HG02938 (cell line): ENCODE measurements around the gene DLGAP1.

ENCODE experiments used
- ATAC-seq: cut with Tn5 transposase; IDR thresholded peaks from one replicate; pipeline ENCODE4 v1.9.1; 2021; ENCODE audit warnings: mild to moderate bottlenecking, moderate library complexity; ENCODE audit not compliant: unreplicated experiment

DLGAP1 gene

GRCh38 chr18:4007846-4008245 lies 447.3 kb downstream of the DLGAP1 start:
- ATAC-seq = no peak

DNA sequence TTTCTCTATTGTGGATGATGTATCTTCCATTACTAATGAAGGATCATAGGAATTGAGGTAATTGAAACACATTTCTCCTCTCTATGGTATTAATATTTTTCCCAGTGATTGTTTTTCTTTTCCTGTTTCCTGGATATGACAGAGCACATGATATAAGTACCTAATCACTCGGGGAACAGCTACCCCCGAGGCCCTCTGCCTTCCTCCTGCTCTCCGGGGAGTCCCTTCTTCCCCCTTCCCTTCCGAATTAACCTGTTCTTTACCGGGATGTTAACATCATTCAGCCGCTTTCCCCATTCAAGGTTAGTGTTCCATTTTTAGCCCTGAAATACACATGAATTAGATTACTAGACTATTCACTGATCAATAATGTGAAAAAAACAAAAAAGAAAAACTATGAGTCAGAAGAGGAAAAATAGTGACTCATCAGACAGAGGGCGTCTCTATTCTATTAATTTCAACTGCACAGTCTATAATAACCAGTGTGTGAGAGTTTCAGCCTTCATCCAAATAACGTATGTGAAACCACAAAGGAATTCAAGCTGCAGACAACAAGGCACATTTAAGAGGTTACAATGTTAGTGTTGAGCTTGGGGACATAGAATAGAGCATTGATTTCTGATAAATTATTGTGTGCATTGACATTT lies 450.8 kb downstream of the DLGAP1 start:
- ATAC-seq = no peak

DNA sequence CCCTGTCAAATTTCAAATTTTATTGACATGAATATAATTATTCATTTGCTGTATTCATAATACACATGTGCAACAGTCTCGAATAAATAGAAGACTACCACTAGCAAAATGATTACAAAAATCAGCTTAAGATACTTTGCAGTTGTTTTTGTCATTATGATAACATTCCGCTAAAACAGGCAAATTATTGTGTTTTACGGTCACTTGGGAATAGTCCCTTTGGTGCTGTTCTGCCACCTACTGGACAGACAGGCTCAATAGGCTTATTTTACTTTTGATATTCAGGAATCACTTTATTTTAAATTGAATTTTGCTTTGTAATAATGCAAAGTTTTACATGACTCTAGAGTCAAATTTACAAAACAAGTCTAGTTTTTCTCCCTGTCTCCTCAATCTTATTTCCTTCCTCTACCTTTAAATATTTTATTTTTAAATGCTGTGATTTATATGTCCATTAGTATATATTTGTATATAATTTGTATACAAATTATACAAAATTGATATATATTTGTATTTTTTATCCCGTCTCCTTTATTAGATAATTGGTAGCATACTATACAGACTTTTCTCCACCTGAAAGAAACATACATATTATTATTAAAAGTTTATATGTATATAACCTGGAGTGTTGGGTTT lies 456.3 kb downstream of the DLGAP1 start:
- no peak for ATAC-seq

DNA sequence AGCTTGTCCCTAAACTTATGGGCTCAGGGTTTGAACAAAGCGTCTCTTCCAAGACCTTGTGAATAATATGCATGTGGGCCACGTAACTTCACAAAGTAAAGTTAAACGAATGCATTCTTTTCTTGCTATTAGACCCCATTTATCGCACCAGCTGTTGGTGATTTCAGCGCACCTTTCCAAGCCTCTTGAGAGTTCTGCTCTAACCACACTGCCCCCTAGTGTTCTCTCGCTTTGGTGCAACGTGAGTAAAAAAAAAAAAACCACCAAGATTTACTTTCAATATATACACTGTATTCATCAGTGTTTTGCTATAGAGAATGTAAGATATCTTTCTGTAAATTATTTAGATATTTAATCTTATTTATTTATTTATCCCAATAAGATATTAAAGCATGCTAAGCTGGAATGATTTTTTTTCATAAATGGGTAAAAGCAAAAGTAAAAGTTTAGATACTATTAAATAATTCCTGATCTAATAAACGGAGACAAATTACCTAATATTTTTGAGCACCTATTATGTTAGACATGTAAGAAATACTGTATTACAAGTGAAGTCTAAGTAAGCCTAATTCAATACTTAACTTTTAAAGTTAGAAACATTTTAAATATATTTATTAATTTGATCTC lies 459.5 kb downstream of the DLGAP1 start:
- ATAC-seq = peak; percentile 74

DNA sequence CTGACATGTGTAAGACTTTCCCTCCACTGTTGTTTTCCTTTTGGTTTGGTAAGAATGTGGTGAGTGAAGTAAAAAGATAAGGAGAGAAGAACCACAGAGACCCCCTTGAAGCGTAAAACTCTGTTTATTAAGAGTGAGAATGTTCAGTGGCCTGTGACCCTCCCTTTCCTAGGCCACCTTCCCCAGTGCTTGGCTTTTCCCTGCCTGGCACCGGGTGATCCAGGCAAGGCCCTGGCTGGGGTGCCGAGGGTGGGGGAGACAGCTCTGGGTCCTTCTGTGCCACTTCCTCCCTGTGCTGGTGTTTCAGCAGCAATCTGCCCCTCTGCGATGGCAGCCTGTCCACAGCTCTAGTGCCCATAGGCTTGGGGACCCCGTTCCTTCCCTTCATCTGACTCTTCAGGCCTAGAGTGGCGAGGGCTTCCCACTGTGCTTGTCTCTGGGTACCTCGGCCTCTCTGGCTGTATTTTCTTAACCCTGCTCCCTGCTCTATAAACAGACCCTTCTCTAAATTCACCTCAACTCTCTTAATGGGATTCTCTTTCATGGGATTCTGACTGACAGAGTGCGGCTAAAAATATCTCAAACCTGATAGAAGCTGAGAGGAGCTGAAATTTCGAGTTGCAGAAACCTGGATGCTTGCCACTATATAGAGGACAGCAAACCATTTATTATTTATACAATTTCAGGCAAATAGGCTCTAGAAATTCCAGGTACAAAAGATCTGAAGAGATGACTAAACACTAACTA lies 461.0 kb downstream of the DLGAP1 start:
- no peak for ATAC-seq

- no peak for ATAC-seq
These were observed 469.4 kb downstream of the DLGAP1 start for GRCh38 chr18:3985664-3986063.

DNA sequence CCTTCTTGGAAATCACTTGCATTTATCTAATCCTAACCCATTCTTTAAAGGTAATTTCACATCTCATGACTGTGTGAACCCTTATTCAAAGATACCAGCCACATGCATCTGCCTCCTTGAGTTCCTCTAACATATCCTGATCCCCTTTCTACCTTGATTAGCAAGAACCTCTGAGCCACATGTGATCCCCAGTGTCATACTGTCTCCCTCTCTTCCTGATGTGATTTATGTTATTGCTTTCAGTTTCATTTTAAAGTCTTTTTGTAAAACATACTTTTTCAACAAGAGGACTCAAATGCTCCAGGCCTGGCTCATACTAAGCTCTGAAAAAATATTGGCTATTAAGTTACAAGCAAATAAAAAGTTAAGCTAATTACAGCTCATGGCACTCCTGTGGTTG lies 470.1 kb downstream of the DLGAP1 start:
- ATAC-seq = no peak

DNA sequence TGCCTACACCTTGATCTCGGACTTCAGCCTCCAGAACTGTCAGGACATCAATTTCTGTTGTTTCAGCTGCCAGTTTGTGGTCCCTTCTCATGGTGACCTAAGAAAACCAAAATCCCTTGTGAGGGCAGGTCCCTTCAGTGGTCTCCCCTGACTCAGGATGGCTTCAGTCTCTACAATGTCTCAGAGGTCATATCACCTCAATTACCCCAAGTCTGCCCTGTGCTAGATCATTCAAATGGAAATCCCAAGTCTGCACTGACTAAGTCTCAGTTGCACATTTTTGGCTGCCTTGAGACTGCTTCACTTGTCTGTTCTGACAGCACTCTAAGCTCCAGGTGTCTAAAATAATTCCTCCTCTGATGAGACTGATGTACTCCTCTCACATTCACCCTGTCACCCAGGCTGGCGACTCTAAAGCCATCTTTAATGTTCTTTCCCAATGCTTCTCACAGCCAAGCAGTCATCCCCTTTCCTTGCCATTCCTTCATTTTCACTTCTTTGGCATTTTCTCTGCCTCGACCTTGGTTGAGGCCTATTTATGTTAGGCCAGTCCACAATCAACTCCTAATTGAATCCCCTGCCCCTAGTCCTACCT lies 470.8 kb downstream of the DLGAP1 start:
- no peak for ATAC-seq

GRCh38 chr18:3983351-3983969 lies 471.6 kb downstream of the DLGAP1 start:
- no peak for ATAC-seq

DNA sequence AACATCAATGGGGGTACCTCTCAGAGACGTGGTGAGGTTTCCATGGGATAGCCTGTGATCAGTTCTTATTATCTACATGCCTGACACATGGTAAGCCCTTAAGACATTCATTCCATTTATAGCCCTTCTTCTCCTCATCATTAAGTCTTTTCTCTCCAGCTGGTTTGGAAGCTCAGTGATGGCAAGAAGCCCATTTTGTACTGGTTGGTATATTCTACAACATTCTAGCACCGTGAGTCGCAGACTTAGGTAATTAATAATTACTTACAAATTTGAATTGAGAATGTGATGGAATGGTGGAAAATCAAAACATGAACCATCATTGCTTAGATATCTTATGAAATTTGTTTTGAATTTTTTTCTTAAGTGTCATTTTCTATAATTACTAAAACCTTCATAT lies 472.6 kb downstream of the DLGAP1 start:
- no peak for ATAC-seq

DNA sequence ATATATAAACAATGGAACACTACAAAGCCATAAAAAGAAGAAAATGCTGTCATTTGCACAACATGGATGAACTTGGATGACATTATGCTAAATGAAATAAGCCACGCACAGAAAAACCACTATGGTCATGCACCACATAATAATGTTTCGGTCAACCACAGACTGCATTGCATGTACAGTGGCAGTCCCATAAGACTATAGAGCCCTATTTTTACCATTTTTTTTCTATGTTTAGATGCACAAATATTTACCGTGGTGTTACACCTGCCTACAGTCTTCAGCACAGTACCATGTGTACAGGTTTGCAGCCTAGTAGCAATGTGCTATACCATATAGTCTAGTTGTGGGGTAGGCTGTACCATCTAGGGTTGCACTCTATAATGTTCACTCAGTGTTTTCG lies 476.1 kb downstream of the DLGAP1 start:
- no peak for ATAC-seq

- no peak for ATAC-seq
These were observed 481.8 kb downstream of the DLGAP1 start for GRCh38 chr18:3973191-3973850.

DNA sequence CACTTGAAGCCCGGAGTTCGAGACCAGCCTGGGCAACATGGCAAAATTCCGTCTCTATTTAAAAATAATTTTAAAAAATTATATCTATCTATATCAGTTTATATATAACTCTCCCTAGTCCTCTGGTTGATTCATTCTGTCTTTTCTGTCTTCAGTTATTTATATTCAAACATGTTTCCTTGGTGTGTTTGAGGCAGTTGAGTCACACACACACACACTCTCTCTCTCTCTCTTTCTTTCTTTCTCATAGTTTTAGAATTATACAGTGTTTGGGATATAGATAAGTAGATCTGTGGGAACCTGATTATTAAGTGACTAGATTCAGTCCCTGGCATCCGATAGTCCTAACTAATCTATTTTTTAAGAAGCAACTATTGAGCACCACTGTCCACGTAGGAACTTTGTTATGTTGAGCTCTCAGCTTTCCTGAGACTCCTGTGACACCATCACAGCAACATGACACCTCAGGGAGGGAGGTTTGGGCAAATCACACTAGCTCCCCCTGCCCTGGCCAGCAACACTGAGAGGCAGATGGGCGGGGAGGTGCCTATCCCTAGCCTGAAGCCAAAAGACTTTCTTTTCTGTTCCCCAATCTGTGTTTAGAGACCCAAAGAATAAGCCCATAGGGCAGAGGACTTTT lies 482.7 kb downstream of the DLGAP1 start:
- no peak for ATAC-seq

- no peak for ATAC-seq
These were observed 484.2 kb downstream of the DLGAP1 start for GRCh38 chr18:3970929-3971328.

GRCh38 chr18:3967359-3968180 lies 487.5 kb downstream of the DLGAP1 start:
- no peak for ATAC-seq

- no peak for ATAC-seq
These were observed 488.3 kb downstream of the DLGAP1 start for GRCh38 chr18:3966642-3967358.

GRCh38 chr18:3966246-3966641 lies 488.9 kb downstream of the DLGAP1 start:
- no peak for ATAC-seq

DNA sequence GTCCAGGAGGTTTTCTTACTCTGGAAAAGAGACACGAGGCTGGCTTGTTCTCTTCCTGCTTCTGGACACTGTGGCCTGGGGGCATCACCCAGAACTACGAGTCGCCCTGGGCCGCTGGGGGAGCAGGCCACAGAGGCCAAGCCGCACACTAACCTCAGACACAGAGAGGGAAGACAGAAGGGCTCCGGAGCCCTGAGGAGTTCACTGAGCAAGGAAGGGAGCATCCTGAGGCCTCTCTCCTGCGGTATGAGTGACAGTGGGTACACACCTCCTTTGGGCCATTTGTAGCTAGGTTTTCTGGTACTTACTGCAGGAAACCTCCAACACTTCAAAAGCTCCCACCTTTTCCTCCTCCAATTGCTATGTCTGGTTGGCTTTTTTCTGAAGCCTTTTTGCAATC lies 494.1 kb downstream of the DLGAP1 start:
- ATAC-seq = no peak
